K562 (cell line): ENCODE results near the gene SLC38A10. TPM values are rescaled to one million over a fixed set of nuclear protein-coding genes. Genes with fewer than 3 reads are reported as not detected.

Source experiments
- BMI1 ChIP-seq: fragments of 150-350 bp; IDR thresholded peaks from 2 replicates; pipeline ENCODE4 v1.6.1; 2014; ENCODE audit warnings: low read length
- CBX5 ChIP-seq: IDR thresholded peaks from 2 replicates; pipeline ENCODE4 v1.6.1; 2014; ENCODE audit warnings: low read depth, borderline replicate concordance
- CXXC5 ChIP-seq: fragments of 250-450 bp; sonication (Bioruptor Pico); IDR thresholded peaks from 2 replicates; pipeline ENCODE4 v1.8.0; 2022; ENCODE audit warnings: inconsistent platforms, mild to moderate bottlenecking, moderate library complexity
- GATAD2B ChIP-seq: fragments of 450-650 bp; IDR thresholded peaks from 2 replicates; pipeline ENCODE4 v1.6.1; 2017; ENCODE audit warnings: mild to moderate bottlenecking, borderline replicate concordance
- JUNB ChIP-seq: fragments of 450-650 bp; formaldehyde crosslinking; conservative IDR thresholded peaks from 2 replicates; pipeline ENCODE4 v1.4.0; 2020; ENCODE audit warnings: mild to moderate bottlenecking
- L3MBTL2 ChIP-seq: fragments of 450-650 bp; IDR thresholded peaks from 2 replicates; pipeline ENCODE4 v1.6.1; 2016; ENCODE audit warnings: mild to moderate bottlenecking, moderate library complexity
- MXI1 ChIP-seq: IDR thresholded peaks from 2 replicates; pipeline ENCODE4 v1.6.1; 2011; ENCODE audit warnings: low read depth, mild to moderate bottlenecking, improper control_type of control experiment, low read length
- POLR2G ChIP-seq: fragments of 200-400 bp; formaldehyde crosslinking; IDR thresholded peaks from 2 replicates; pipeline ENCODE4 v1.6.1; 2017; ENCODE audit warnings: low read depth, mild to moderate bottlenecking, antibody characterized with exemption, low read length, moderate library complexity
- RCOR1 ChIP-seq, 2 experiments: IDR thresholded peaks; 2 replicates each; pipeline ENCODE4 v1.6.1; 2012; ENCODE audit warnings: low read depth in 2 of 2, low read length in 2 of 2, borderline replicate concordance in 1 of 2, improper control_type of control experiment in 1 of 2
- SIN3B ChIP-seq: fragments of 450-650 bp; IDR thresholded peaks from 2 replicates; pipeline ENCODE4 v1.6.1; 2017; ENCODE audit warnings: low read depth, mild to moderate bottlenecking, moderate library complexity
- SP1 ChIP-seq: sonication (generic); formaldehyde crosslinking; IDR thresholded peaks from 2 replicates; pipeline ENCODE4 v1.8.1; 2022; ENCODE audit warnings: mild to moderate bottlenecking, missing genetic modification reagents
- ZNF121 ChIP-seq: sonication (generic); formaldehyde crosslinking; conservative IDR thresholded peaks from 2 replicates; pipeline ENCODE4 v1.8.0; 2022; ENCODE audit warnings: missing genetic modification reagents
- ZNF695 ChIP-seq: fragments of 450-650 bp; formaldehyde crosslinking; IDR thresholded peaks from 2 replicates; pipeline ENCODE4 v1.4.0; 2020; ENCODE audit warnings: mild to moderate bottlenecking, moderate library complexity
- ZNF785 ChIP-seq: fragments of 250-450 bp; sonication (Bioruptor Pico); IDR thresholded peaks from 2 replicates; pipeline ENCODE4 v1.4.0; 2020; ENCODE audit warnings: mild to moderate bottlenecking
- polyA plus RNA-seq, 8 experiments: library from polyadenylated mRNA; depleted of rRNA in 4 of 8; stranded (reverse) in 5 of 8; unstranded in 3 of 8; fragments of >200 nt; fragmentation: Nextera tagmentation in 2 of 8; fragmentation: Illumina TruSeq in 1 of 8; extraction: Ambion mirVana in 2 of 8; extraction: Trizol in 1 of 8; gene quantifications; 2 replicates each; pipeline versions ENCODE4 v1.2.1 to v1.2.3, GENCODE V29; 2011 to 2014; ENCODE audit warnings: inconsistent platforms in 1 of 8, missing spikeins in 1 of 8
- total RNA-seq, 7 experiments: library from RNA; depleted of rRNA in 6 of 7; stranded (reverse); fragments of >200 nt in 6 of 7; fragmentation: Illumina TruSeq in 2 of 7; extraction: Trizol in 2 of 7; gene quantifications; 2 replicates each; pipeline versions ENCODE4 v1.2.1 to v1.2.3, GENCODE V29; 2011 to 2021; ENCODE audit warnings: low replicate concordance in 1 of 7
- TF ChIP-seq, protein P1 (sequence below): fragments of 250-450 bp; sonication (Bioruptor Pico); IDR thresholded peaks from 2 replicates; pipeline ENCODE4 v1.6.1; 2021; ENCODE audit warnings: mild to moderate bottlenecking
- TF ChIP-seq, protein P2 (sequence below), 2 experiments: fragments of 450-650 bp; conservative IDR thresholded peaks; 2 replicates each; pipeline ENCODE4 v1.6.1; 2017; ENCODE audit warnings: mild to moderate bottlenecking in 2 of 2, moderate library complexity in 2 of 2
- TF ChIP-seq, protein P3 (sequence below), 2 experiments: fragments of 200-800 bp in 1 of 2; sonication (Bioruptor generic) in 1 of 2; sonication (generic) in 1 of 2; formaldehyde crosslinking in 1 of 2; IDR thresholded peaks in 1 of 2; conservative IDR thresholded peaks in 1 of 2; 2 replicates each; pipeline versions ENCODE4 v1.5.0 to v1.6.1; 2016 to 2020; ENCODE audit warnings: missing compliant biosample characterization in 1 of 2, missing genetic modification characterization in 1 of 2, missing genetic modification reagents in 1 of 2
- TF ChIP-seq, protein P4 (sequence below): fragments of 250-450 bp; sonication (Bioruptor Pico); IDR thresholded peaks from 2 replicates; pipeline ENCODE4 v1.8.0; 2021; ENCODE audit warnings: borderline replicate concordance, mild to moderate bottlenecking, moderate library complexity; ENCODE audit not compliant: poor library complexity, severe bottlenecking

The SLC38A10 gene
- total and polyA plus RNA-seq, 9 of the 15 experiments (the other 6 are each of a cell fraction or from before 2014, with no cell fraction given): 0.45 to 54.2 (median 13.8) TPM

DNA sequence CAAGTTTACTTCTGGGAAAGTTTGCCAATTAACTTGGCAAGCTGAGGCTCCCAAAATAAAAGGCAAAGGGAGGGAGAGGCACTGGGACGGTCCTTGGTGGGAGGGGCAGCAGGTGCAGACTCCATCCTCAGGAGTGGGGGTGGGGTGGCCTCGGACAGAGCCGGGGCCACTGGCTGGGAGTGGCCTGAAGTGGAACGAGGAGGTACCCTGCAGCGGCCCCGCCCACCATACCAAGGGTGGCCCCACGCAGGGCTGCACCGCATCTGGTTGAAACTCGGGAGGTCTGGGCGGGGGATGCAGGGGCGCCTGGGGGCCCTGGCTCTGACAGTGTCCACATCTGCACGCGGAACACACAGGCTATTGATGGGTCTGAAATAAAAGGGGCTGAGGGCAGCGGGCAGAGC is 42.4 kb upstream of the SLC38A10 start (continued):
- TF ChIP-seq POLR2G (peak; percentile 47; the same call in 1 of the 2 replicates), MXI1 (no peak), BMI1 (no peak), GATAD2B (no peak), CXXC5 (CRISPR knock-in tag) (no peak), ZNF121 (CRISPR knock-in tag) (no peak), ZNF695 (CRISPR knock-in tag) (no peak), RCOR1 (IDR thresholded peaks at IDR 0.05; ENCODE audit: borderline replicate concordance in 1 of 2, low read depth in 2 of 2, low read length in 2 of 2) (peak in 1 of 2 experiments; percentile 24; a peak in 1 of 4 replicates), SP1 (0 out of 2 replicates have a peak, but pooled peaks have one; percentile 27), L3MBTL2 (no peak), ZNF785 (CRISPR knock-in tag) (no peak), CBX5 (no peak), SIN3B (no peak), JUNB (no peak)
- TF ChIP-seq, protein P1, sequence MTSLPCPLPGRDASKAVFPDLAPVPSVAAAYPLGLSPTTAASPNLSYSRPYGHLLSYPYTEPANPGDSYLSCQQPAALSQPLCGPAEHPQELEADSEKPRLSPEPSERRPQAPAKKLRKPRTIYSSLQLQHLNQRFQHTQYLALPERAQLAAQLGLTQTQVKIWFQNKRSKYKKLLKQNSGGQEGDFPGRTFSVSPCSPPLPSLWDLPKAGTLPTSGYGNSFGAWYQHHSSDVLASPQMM (CRISPR knock-in tag): no peak
- TF ChIP-seq, protein P2, sequence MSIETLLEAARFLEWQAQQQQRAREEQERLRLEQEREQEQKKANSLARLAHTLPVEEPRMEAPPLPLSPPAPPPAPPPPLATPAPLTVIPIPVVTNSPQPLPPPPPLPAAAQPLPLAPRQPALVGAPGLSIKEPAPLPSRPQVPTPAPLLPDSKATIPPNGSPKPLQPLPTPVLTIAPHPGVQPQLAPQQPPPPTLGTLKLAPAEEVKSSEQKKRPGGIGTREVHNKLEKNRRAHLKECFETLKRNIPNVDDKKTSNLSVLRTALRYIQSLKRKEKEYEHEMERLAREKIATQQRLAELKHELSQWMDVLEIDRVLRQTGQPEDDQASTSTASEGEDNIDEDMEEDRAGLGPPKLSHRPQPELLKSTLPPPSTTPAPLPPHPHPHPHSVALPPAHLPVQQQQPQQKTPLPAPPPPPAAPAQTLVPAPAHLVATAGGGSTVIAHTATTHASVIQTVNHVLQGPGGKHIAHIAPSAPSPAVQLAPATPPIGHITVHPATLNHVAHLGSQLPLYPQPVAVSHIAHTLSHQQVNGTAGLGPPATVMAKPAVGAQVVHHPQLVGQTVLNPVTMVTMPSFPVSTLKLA (conservative IDR thresholded peaks at IDR 0.05): no peak
- TF ChIP-seq, protein P3, sequence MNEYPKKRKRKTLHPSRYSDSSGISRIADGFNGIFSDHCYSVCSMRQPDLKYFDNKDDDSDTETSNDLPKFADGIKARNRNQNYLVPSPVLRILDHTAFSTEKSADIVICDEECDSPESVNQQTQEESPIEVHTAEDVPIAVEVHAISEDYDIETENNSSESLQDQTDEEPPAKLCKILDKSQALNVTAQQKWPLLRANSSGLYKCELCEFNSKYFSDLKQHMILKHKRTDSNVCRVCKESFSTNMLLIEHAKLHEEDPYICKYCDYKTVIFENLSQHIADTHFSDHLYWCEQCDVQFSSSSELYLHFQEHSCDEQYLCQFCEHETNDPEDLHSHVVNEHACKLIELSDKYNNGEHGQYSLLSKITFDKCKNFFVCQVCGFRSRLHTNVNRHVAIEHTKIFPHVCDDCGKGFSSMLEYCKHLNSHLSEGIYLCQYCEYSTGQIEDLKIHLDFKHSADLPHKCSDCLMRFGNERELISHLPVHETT (CRISPR knock-in tag; conservative IDR thresholded peaks at IDR 0.05 in 1 of 2, IDR thresholded peaks at IDR 0.05 in 1 of 2): no peak
- TF ChIP-seq, protein P4, sequence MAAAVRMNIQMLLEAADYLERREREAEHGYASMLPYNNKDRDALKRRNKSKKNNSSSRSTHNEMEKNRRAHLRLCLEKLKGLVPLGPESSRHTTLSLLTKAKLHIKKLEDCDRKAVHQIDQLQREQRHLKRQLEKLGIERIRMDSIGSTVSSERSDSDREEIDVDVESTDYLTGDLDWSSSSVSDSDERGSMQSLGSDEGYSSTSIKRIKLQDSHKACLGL (CRISPR knock-in tag): no peak
